Activated CD8-positive, alpha-beta memory T cell treated with anti-CD3 and anti-CD28 coated beads, Interleukin-2, amount 10 ng/mL, durations not matched to agents 7 days and 5 days (primary cell): ENCODE results near the gene HTR6. TPM values are rescaled to one million over a fixed set of nuclear protein-coding genes. Genes with fewer than 3 reads are reported as not detected.

ENCODE experiments used
- ATAC-seq: fragments of 150-1000 bp; cut with Tn5 transposase; one replicate; pipeline ENCODE4 v1.10.0; 2021; ENCODE audit warnings: moderate library complexity
- CTCF ChIA-PET: fragments of 350-600 bp; sonication (Branson Sonifier 250); formaldehyde crosslinking; loops from one replicate; lab custom pipeline; 2021; ENCODE audit warnings: antibody characterized with exemption; lab: Charles Lee
- DNase-seq: peaks from one replicate; pipeline ENCODE4 v3.0.0-alpha.2; 2020
- H3K27ac Mint-ChIP-seq: one replicate; pipeline ENCODE4 v1.8.0; 2021; ENCODE audit warnings: mild to moderate bottlenecking, mixed read lengths
- H3K27me3 Mint-ChIP-seq: one replicate; pipeline ENCODE4 v1.8.0; 2021; ENCODE audit warnings: mixed read lengths
- H3K36me3 Mint-ChIP-seq: one replicate; pipeline ENCODE4 v1.8.0; 2021; ENCODE audit warnings: mild to moderate bottlenecking, mixed read lengths
- H3K4me1 Mint-ChIP-seq: one replicate; pipeline ENCODE4 v1.8.0; 2021; ENCODE audit warnings: mixed read lengths
- H3K4me3 Mint-ChIP-seq: one replicate; pipeline ENCODE4 v1.8.0; 2021; ENCODE audit warnings: mild to moderate bottlenecking, moderate library complexity, mixed read lengths
- H3K9me3 Mint-ChIP-seq: one replicate; pipeline ENCODE4 v1.8.0; 2022; ENCODE audit warnings: low read depth, mixed read lengths
- total RNA-seq, 2 experiments: library from RNA; stranded (reverse); gene quantifications; one replicate each; pipeline ENCODE4 v1.2.3, GENCODE V29; 2021

Gene HTR6
- total RNA-seq, 2 experiments from 2014 or later = not detected

- ATAC-seq (peak; percentile 42), DNase-seq (peak; percentile 46)
- Mint-ChIP-seq H3K27me3 (no peaks in the 10 kb centered on the region), H3K27ac (peak overlapping the region; percentile 14), H3K4me1 (peaks cover 17% of the 10 kb centered on the region), H3K36me3 (peaks cover 45% of the 10 kb centered on the region), H3K4me3 (no peak overlapping the region), H3K9me3 (peaks cover 6% of the 10 kb centered on the region)
- CTCF ChIA-PET = interaction anchor here (0.9 to 1.9 kb wide), 3 partner anchors 26 to 813 kb away, joined by 3 to 8 read pairs (median 3); no protein-coding TSS in a partner anchor
Observed at GRCh38 chr1:19688041-19688842, 23.6 kb downstream of the HTR6 start.

DNA sequence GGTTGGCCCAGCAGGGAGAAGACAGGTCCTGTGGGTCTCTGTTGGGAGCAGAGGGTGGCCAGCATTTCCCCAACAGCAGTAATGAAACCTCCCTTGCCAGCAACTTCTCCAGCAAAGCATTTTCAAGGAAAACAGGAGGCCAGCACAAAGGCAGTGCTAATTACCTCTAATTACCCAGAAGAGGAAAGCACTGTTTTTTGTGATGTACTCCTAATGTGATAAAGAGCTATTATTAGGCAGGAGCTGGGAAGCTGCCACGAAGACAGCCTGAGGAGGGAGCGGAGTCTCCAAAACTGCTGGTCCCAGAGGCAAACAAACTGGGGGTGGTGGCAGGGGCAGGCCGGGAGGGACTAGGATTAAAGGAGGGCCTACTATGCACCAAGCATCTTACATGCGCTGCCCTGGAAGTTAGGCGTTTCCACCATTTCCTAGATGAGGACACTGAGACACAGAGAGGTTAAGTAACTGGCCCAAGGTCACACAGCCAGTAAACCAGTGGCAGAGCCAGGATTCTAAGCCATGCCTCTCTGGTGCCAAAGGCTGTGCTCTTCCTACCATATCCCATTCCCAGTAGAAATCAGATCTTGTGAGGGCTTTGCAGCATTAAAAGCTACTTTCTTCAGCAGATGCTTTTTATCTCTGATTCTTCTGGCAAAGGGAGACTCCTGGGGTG, 24.5 kb downstream of the HTR6 start:
- no peak for ATAC-seq
- no peak overlapping the region for H3K4me3 Mint-ChIP-seq
- H3K9me3 Mint-ChIP-seq = peaks cover 6% of the 10 kb centered on the region
- H3K36me3 Mint-ChIP-seq = peaks cover 45% of the 10 kb centered on the region
- peaks cover 17% of the 10 kb centered on the region for H3K4me1 Mint-ChIP-seq
- no peak for DNase-seq
- H3K27ac Mint-ChIP-seq = no peak overlapping the region
- CTCF ChIA-PET = interaction anchor here (1.5 kb wide), 1 partner anchor 15 kb away, joined by 3 read pairs; no protein-coding TSS in a partner anchor
- H3K27me3 Mint-ChIP-seq = no peaks in the 10 kb centered on the region

- ATAC-seq = no peak
- Mint-ChIP-seq H3K27me3 (no peaks in the 10 kb centered on the region), H3K9me3 (peaks cover 6% of the 10 kb centered on the region), H3K36me3 (peaks cover 45% of the 10 kb centered on the region), H3K4me3 (no peak overlapping the region), H3K4me1 (peaks cover 17% of the 10 kb centered on the region), H3K27ac (no peak overlapping the region)
- DNase-seq = no peak
- CTCF ChIA-PET = interaction anchor here (1.2 to 1.5 kb wide), 2 partner anchors 14 to 16 kb away, joined by 3 to 4 read pairs; no protein-coding TSS in a partner anchor
Observed at GRCh38 chr1:19689856-19690255, 25.2 kb downstream of the HTR6 start.

- no peak for DNase-seq
- Mint-ChIP-seq H3K9me3 (peaks cover 6% of the 10 kb centered on the region), H3K4me3 (no peak overlapping the region), H3K4me1 (peaks cover 17% of the 10 kb centered on the region), H3K36me3 (peaks cover 45% of the 10 kb centered on the region), H3K27ac (no peak overlapping the region), H3K27me3 (no peaks in the 10 kb centered on the region)
- no peak for ATAC-seq
- CTCF ChIA-PET = interaction anchor here (0.9 to 1.5 kb wide), 3 partner anchors 9 to 16 kb away, joined by 3 to 4 read pairs (median 4); no protein-coding TSS in a partner anchor
Observed at GRCh38 chr1:19690342-19690741, 25.7 kb downstream of the HTR6 start.

DNA sequence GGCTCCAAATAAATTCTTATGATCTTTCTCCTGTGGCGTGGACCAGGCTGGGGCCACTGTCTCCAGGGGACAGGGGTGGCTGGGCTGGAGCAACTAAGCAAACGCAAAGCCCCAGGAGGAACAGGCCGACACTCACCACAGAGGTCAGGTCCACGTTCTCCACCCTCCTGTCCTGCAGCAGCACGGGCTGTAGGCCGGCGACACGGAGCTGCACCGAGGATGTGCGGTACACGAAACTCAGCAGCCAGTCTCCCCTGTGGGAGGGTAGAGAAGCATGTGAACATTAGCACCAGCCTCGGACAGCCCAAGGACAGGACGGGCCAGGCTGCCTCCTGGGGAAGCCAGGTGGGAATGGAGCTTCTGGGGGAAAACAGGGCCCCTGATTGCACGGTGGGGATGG, 29.6 kb downstream of the HTR6 start:
- Mint-ChIP-seq H3K4me1 (peaks cover 6% of the 10 kb centered on the region), H3K9me3 (peaks cover 4% of the 10 kb centered on the region), H3K4me3 (no peak overlapping the region), H3K27ac (no peak overlapping the region), H3K27me3 (no peaks in the 10 kb centered on the region), H3K36me3 (peaks cover 33% of the 10 kb centered on the region)
- no peak for DNase-seq
- CTCF ChIA-PET = interaction anchor here (3.9 kb wide), 1 partner anchor 10 kb away, joined by 15 read pairs; no protein-coding TSS in a partner anchor
- no peak for ATAC-seq

GRCh38 chr1:19695772-19696171, 31.1 kb downstream of the HTR6 start:
- DNase-seq (no peak), ATAC-seq (no peak)
- CTCF ChIA-PET = interaction anchor here (3.9 kb wide), 1 partner anchor 9 kb away, joined by 15 read pairs; no protein-coding TSS in a partner anchor
- Mint-ChIP-seq H3K27ac (no peak overlapping the region), H3K27me3 (no peaks in the 10 kb centered on the region), H3K36me3 (peaks cover 20% of the 10 kb centered on the region), H3K4me1 (peaks cover 15% of the 10 kb centered on the region), H3K9me3 (no peaks in the 10 kb centered on the region), H3K4me3 (no peak overlapping the region)

- CTCF ChIA-PET = interaction anchor here (1.0 to 3.9 kb wide), 2 partner anchors 8 to 19 kb away, joined by 4 to 15 read pairs; no protein-coding TSS in a partner anchor
- Mint-ChIP-seq H3K36me3 (peaks cover 9% of the 10 kb centered on the region), H3K4me1 (peaks cover 15% of the 10 kb centered on the region), H3K4me3 (no peak overlapping the region), H3K27me3 (no peaks in the 10 kb centered on the region), H3K9me3 (no peaks in the 10 kb centered on the region), H3K27ac (no peak overlapping the region)
- ATAC-seq (no peak), DNase-seq (no peak)
Observed at GRCh38 chr1:19696820-19697219, 32.1 kb downstream of the HTR6 start.

GRCh38 chr1:19698181-19698580, 33.5 kb downstream of the HTR6 start:
- Mint-ChIP-seq H3K27ac (no peak overlapping the region), H3K36me3 (peaks cover 6% of the 10 kb centered on the region), H3K27me3 (no peaks in the 10 kb centered on the region), H3K4me3 (no peak overlapping the region), H3K9me3 (no peaks in the 10 kb centered on the region), H3K4me1 (peaks cover 15% of the 10 kb centered on the region)
- CTCF ChIA-PET = interaction anchor here (1.8 kb wide), 1 partner anchor 36 kb away, joined by 5 read pairs; no protein-coding TSS in a partner anchor
- ATAC-seq (no peak), DNase-seq (no peak)

DNA sequence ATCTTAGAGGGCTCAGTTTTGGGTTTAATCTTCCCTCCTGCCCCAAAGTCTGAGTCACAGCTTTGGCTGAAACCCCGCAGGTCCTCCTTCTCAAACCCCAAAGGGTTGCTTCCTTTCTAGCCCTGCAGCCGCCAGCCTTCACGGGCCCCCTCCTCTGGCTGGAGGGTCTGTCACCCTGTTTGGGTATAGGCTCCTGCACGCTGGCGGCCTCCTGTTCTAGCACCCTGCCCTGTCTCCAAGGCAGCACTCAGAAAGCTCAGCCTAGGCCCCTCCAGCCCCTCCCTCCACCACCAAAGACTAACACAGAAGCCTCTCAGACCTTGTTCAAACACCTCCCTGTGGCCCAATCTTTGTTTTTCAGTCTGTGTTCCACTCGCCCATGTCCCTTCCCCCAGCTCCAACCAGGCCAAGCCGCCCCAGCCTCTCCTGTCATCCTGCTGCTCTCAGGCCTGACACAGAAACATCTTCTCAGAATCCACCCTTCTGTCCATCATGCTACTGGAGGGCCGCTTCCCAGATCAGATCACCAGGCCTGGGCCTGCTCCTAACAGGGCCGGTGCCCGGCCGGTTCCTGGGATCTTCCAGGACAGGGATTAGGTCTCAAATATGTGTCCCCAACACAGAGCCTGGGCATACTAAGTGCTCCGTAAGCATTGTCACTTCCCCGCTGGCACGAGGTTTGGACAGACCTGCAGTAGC, 35.6 kb downstream of the HTR6 start:
- H3K27ac Mint-ChIP-seq = no peak overlapping the region

GRCh38 chr1:19703280-19703679, 38.6 kb downstream of the HTR6 start:
- peaks cover 17% of the 10 kb centered on the region for H3K4me1 Mint-ChIP-seq
- H3K27ac Mint-ChIP-seq = no peak overlapping the region
- ATAC-seq (no peak), DNase-seq (no peak)
- CTCF ChIA-PET = interaction anchor here (0.6 to 7.2 kb wide), 10 partner anchors 8 to 174 kb away, joined by 3 to 102 read pairs (median 4); no protein-coding TSS in a partner anchor
- H3K36me3 Mint-ChIP-seq = peaks cover 2% of the 10 kb centered on the region
- no peaks in the 10 kb centered on the region for H3K9me3 Mint-ChIP-seq
- no peak overlapping the region for H3K4me3 Mint-ChIP-seq
- H3K27me3 Mint-ChIP-seq = no peaks in the 10 kb centered on the region

More for the DNA sequence above, 35.6 kb downstream of the HTR6 start:
- ATAC-seq (no peak), DNase-seq (no peak)
- no peak overlapping the region for H3K4me3 Mint-ChIP-seq
- CTCF ChIA-PET = no interaction called here
- H3K27me3 Mint-ChIP-seq = no peaks in the 10 kb centered on the region
- peaks cover 22% of the 10 kb centered on the region for H3K4me1 Mint-ChIP-seq
- H3K36me3 Mint-ChIP-seq = peaks cover 6% of the 10 kb centered on the region
- H3K9me3 Mint-ChIP-seq = no peaks in the 10 kb centered on the region

GRCh38 chr1:19704247-19705113, 39.8 kb downstream of the HTR6 start:
- peak; percentile 61 for DNase-seq
- Mint-ChIP-seq H3K27ac (no peak overlapping the region), H3K4me3 (no peak overlapping the region), H3K27me3 (no peaks in the 10 kb centered on the region), H3K36me3 (peaks cover 2% of the 10 kb centered on the region), H3K4me1 (peaks cover 19% of the 10 kb centered on the region), H3K9me3 (no peaks in the 10 kb centered on the region)
- CTCF ChIA-PET = interaction anchor here (1.0 to 7.2 kb wide), 15 partner anchors 9 to 247 kb away, joined by 3 to 102 read pairs (median 4); no protein-coding TSS in a partner anchor
- peak; percentile 53 for ATAC-seq

- H3K4me1 Mint-ChIP-seq = peaks cover 13% of the 10 kb centered on the region
- peaks cover 4% of the 10 kb centered on the region for H3K36me3 Mint-ChIP-seq
- ATAC-seq = no peak
- H3K9me3 Mint-ChIP-seq = no peaks in the 10 kb centered on the region
- no peak overlapping the region for H3K27ac Mint-ChIP-seq
- no peak for DNase-seq
- no peaks in the 10 kb centered on the region for H3K27me3 Mint-ChIP-seq
- CTCF ChIA-PET = interaction anchor here (1.1 to 7.2 kb wide), 10 partner anchors 10 to 52 kb away, joined by 3 to 102 read pairs (median 4); no protein-coding TSS in a partner anchor
- H3K4me3 Mint-ChIP-seq = no peak overlapping the region
Observed at GRCh38 chr1:19705464-19705863, 40.8 kb downstream of the HTR6 start.
